Activated CD4-positive, alpha-beta T cell treated with anti-CD3 and anti-CD28 coated beads, Interleukin-2, amount 50 U/mL, for 24 hours (primary cell): ENCODE measurements around the gene ZNF750.

ENCODE experiments used
- DNase-seq, 2 donors: peaks; one replicate each; pipeline ENCODE4 v3.0.0-alpha.2; 2020; ENCODE audit warnings: low read depth in 1 of 2, low spot score in 1 of 2

The ZNF750 gene

GRCh38 chr17:82814834-82815233, 25.0 kb downstream of the ZNF750 start:
- DNase-seq, result no peak

- DNase-seq, result no peak
These were observed 26.3 kb downstream of the ZNF750 start for GRCh38 chr17:82813299-82814051.

GRCh38 chr17:82812601-82813000, 27.2 kb downstream of the ZNF750 start:
- DNase-seq, result no peak

GRCh38 chr17:82812058-82812457, 27.8 kb downstream of the ZNF750 start:
- no peak for DNase-seq

DNA sequence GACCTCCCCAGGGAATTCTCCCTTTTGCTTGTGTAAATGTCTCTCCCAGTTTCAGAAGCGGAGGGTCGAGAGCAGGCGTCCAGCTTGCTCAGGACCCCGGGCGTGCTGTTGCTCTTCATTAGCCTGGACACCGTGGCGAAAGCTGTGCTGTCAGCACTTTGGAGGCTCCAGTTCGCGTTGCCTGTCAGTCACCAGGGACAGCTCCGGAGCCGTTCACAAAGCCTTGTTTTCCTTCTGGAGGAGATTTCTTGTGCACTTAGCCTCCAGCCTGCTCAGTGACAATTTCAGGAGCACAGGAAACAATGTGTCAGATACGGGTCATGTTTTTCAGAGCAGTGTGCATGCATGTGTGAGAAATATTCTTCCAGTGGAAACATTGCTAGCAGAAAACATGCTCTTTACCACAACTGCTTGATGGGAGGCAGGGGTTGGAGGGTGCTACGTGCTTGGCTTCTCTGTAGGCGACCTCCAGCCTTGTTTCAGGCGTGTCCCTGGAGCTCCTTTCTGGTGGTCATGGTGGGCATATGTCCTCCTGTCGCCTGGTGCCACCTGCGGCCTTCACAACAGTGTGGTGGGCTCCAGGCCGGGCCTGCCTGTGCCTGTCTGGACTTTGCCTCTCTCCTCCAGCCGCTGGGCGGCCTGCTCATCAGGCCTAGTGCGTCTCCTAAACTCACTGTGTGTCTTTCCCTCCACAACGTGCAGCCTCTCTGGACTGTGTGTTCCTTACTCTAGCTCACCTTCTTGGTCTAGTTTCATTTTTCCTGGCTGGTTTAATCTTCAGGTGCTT, 29.0 kb downstream of the ZNF750 start:
- no peak for DNase-seq

GRCh38 chr17:82808921-82809905, 30.6 kb downstream of the ZNF750 start:
- no peak for DNase-seq

- DNase-seq, result no peak
These were observed 31.8 kb downstream of the ZNF750 start for GRCh38 chr17:82808006-82808405.

GRCh38 chr17:82807562-82807961, 32.3 kb downstream of the ZNF750 start:
- no peak for DNase-seq

DNA sequence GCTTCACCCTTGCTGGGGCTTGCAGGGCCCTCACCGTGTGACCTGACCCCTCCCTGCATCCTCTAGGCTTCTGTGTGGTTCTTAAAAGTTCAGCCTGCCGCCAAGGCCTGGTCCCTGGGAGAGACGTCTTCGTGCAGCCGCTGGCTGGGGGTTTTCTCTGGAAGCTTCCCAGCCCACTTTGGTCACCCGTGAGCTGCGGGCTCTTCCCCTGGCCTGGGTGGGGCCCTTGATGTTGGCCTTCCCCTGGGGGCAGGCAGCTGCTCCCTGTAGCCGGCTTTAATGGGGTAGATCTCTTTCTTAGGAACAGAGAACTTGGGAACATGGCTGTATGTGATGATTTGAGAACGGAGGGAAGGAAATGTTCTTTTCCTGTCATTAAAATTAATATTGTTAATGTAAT, 32.7 kb downstream of the ZNF750 start:
- no peak for DNase-seq

DNA sequence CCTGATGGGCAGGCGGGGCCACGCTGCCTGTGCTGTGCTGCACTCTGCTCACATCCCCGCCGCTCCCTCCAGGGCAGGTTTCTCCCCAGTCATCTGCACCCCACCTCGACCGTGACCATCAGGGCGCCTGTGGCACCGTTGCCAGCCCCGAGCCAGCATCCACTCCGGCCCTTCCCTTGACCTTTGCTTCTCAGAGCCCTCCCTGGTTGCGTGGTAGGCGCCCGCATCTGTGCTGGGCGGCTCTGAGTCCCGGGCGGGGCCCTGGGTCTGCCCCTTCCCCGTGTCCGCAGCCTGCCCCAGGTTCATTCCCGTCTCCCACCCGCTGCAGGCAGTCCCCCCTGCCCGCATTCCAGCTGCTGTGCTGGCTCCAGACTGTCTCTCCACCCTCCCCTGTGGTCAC, 33.2 kb downstream of the ZNF750 start:
- no peak for DNase-seq

GRCh38 chr17:82805823-82806222, 34.0 kb downstream of the ZNF750 start:
- no peak for DNase-seq

DNA sequence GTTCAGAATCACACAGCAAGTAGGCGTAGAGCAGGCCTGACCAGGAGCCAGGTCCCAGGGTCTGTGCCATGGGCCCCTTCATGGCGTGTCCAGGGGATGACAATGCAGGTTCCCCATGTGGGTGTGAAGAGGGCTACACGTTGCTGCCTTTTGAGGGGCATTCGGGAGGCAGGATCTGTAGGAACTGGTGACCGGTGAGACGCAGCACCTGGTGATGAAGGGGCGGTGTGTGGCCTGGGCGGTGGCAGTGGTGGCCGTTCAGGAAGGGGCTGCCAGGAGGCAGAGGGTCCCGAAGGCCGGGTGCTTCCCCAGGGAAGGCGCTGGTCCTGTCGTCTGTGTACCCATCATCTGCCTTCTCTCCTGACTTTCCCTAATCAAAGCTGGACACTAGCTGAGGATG, 34.6 kb downstream of the ZNF750 start:
- DNase-seq, result no peak

- no peak for DNase-seq
These were observed 35.2 kb downstream of the ZNF750 start for GRCh38 chr17:82804442-82805191.

DNA sequence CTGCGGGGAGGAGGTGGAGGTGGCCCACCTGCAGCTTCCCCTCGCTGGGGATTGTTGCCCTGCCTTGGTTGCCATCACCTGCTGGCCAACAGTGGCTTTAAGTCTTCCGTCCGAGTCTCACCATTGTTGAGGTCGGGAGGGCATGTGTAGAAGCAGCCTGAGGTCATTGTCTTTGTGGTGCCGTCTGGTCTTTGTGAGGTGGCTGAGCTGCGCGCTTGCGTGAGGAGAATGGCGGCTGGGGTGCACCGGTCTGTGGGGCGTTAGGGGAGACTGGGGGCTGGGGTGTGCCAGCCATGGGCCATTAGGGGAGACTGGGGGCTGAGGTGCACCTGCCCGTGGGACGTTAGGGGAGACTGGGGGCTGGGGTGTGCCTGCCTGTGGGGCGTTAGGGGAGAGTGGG, 36.2 kb downstream of the ZNF750 start:
- no peak for DNase-seq

GRCh38 chr17:82803185-82803584, 36.6 kb downstream of the ZNF750 start:
- DNase-seq, result no peak

GRCh38 chr17:82802075-82802780, 37.6 kb downstream of the ZNF750 start:
- DNase-seq, result no peak

GRCh38 chr17:82801377-82801970, 38.3 kb downstream of the ZNF750 start:
- DNase-seq, result no peak

DNA sequence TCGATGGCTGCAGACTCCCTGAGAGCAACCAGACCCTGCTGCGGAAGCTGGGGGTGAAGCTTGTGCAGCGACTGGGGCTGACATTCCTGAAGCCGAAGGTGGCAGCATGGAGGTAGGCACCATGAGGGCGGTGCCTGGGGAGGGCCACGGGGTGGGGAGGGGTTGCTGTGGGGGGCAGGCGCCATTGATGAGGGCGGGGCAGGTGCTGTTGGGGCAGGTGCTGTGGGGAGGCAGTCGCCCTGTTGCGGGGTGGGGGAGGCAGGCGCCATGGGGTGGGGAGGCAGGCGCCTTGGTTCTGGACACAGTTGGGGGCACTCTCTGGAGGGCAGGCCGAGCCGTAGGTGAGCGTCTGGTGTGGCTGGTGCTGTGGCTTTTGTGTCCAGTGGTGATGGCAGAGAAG, 38.9 kb downstream of the ZNF750 start:
- DNase-seq, result no peak

DNA sequence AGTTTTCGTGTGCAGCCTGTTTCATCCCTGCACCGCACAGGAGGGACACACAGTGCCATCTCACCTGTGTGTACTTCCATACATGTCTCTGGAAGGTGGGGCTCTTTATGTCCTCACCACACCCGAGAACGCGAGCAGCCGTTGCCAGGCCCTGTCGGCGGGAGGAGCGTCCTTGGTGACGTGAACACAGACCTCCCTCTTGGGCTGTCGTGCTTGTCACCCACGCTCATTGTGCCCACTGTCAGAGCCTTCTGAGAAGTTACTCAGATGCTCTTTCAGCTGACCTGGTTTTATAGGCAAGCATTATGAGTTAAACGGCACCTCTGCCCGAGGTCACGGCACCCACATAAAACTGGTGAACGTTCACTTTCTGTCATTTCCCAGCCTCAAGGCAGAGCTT, 40.2 kb downstream of the ZNF750 start:
- no peak for DNase-seq

DNA sequence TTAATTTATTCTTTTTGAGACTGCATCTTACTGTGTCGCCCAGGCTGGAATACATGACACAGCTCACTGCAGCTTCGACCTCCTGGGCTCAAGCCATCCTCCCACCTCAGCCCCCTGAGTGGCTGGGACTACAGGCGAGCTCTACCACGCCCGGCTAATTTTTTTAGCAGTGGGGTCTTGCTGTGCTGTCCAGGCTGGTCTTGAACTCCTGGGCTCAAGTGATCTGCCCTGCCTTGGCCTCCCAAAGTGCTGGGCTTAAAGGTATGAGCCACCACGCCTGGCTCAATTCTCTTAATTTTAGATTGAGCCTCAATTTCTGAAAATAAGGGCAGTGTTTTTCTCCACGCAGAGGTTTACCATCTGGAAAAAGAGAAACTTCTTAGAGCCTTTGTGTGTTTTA, 41.1 kb downstream of the ZNF750 start:
- DNase-seq, result no peak
